Prostate gland (tissue), 2 donors: ENCODE measurements around the gene CNTLN. TPM values are rescaled to one million over a fixed set of nuclear protein-coding genes. Genes with fewer than 3 reads are reported as not detected.
"Not testable (repeated sequence)": the region's sequence is repeated elsewhere in the genome, so short reads cannot be mapped to it uniquely, and the experiment has no call there.

ENCODE experiments used
- DNase-seq: peaks from one replicate; pipeline ENCODE4 v3.0.0-alpha.2; 2019; ENCODE audit warnings: low spot score
- H3K27ac ChIP-seq, 2 donors: fragments of 200-600 bp; sonication (generic); 2 replicates each; pipeline ENCODE4 v1.5.1; 2017 to 2019
- H3K27me3 ChIP-seq: fragments of 200-600 bp; sonication (generic); replicated peaks from 2 replicates; pipeline ENCODE4 v1.5.1; 2019; ENCODE audit not compliant: insufficient read depth
- H3K36me3 ChIP-seq, 2 donors: fragments of 200-600 bp; sonication (generic); 1 replicate in 1 of 2; 2 replicates in 1 of 2; pipeline versions ENCODE4 v1.5.1 to v1.8.1; 2017 to 2019
- H3K4me1 ChIP-seq: fragments of 200-600 bp; sonication (generic); replicated peaks from 2 replicates; pipeline ENCODE4 v1.5.1; 2019
- H3K4me3 ChIP-seq, 2 donors: fragments of 200-600 bp; sonication (generic); 2 replicates each; pipeline ENCODE4 v1.5.1; 2017 to 2019
- H3K9me3 ChIP-seq: fragments of 200-600 bp; sonication (generic); 2 replicates; pipeline ENCODE4 v1.5.1; 2017
- POLR2A ChIP-seq: fragments of 450-650 bp; IDR thresholded peaks from one replicate; pipeline ENCODE4 v1.6.1; 2016; ENCODE audit warnings: antibody characterized with exemption, mild to moderate bottlenecking
- POLR2AphosphoS5 ChIP-seq: sonication (generic); formaldehyde crosslinking; IDR thresholded peaks from one replicate; pipeline ENCODE4 v1.6.1; 2017; ENCODE audit warnings: antibody characterized with exemption
- WGBS: methylation state at CpG from one replicate; pipeline ENCODE4 v1.1.5; 2018; 5-methylcytosine and 5-hydroxymethylcytosine counted together
- intact Hi-C: fragments of 100-400 bp; cut with DNase I; formaldehyde crosslinking; loops from one replicate; pipeline ENCODE4 v1.14.2; 2022
- total RNA-seq, 2 donors: library from RNA; depleted of rRNA; stranded (reverse); fragments of >200 nt; gene quantifications; one replicate each; pipeline ENCODE4 v1.1.0, GENCODE V29; 2016
- TF ChIP-seq, protein P1 (sequence below), 4 experiments: fragments of 200-600 bp in 2 of 4; fragments of 450-650 bp in 2 of 4; sonication (generic) in 2 of 4; IDR thresholded peaks; 1 replicate in 3 of 4; 2 replicates in 1 of 4; pipeline ENCODE4 v1.5.1; 2016 to 2019; ENCODE audit warnings: antibody characterized with exemption in 4 of 4, mild to moderate bottlenecking in 2 of 4, moderate library complexity in 2 of 4

Gene CNTLN
- total RNA-seq, 2 donors from 2014 or later: 4.1 to 12.9 TPM

DNA sequence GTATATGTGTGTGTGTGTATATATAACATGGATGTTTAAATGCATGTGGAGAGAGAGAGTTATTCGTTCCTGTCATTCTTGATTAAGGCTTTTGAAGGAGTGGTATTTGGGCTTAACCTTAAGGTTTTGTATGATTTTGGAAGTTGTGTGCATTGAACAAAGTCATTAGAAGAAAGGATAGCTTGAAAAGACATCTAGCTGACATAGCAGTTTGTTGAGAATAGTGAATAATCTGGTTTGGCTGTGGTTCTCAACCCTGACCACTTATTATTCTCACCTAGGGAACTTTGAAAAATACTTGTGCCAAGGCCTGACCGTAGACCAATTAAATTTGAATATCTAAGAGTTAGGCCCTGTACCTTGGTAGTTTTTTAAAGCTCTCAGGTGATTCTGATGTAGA lies 303.0 kb downstream of the CNTLN start:
- TF ChIP-seq POLR2A: no peak
- no peak for TF ChIP-seq POLR2AphosphoS5
- TF ChIP-seq, protein P1, sequence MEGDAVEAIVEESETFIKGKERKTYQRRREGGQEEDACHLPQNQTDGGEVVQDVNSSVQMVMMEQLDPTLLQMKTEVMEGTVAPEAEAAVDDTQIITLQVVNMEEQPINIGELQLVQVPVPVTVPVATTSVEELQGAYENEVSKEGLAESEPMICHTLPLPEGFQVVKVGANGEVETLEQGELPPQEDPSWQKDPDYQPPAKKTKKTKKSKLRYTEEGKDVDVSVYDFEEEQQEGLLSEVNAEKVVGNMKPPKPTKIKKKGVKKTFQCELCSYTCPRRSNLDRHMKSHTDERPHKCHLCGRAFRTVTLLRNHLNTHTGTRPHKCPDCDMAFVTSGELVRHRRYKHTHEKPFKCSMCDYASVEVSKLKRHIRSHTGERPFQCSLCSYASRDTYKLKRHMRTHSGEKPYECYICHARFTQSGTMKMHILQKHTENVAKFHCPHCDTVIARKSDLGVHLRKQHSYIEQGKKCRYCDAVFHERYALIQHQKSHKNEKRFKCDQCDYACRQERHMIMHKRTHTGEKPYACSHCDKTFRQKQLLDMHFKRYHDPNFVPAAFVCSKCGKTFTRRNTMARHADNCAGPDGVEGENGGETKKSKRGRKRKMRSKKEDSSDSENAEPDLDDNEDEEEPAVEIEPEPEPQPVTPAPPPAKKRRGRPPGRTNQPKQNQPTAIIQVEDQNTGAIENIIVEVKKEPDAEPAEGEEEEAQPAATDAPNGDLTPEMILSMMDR (IDR thresholded peaks at IDR 0.05): no peak
- no peaks in the 10 kb centered on the region for H3K27me3 ChIP-seq
- H3K4me3 ChIP-seq: no peak overlapping the region
- no peaks in the 10 kb centered on the region for H3K9me3 ChIP-seq
- no peaks in the 10 kb centered on the region for H3K36me3 ChIP-seq
- no peaks in the 10 kb centered on the region for H3K4me1 ChIP-seq
- intact Hi-C loops: no loop called here
- WGBS: 95% methylated on average over 2 of the region's 2 CpGs
- no peak overlapping the region for H3K27ac ChIP-seq
- DNase-seq: no peak

GRCh38 chr9:17445126-17445525 lies 310.3 kb downstream of the CNTLN start:
- H3K27ac ChIP-seq, H3K27me3 ChIP-seq, H3K4me3 ChIP-seq, DNase-seq, intact Hi-C loops, H3K36me3 ChIP-seq, H3K4me1 ChIP-seq, H3K9me3 ChIP-seq: not testable (repeated sequence)
- WGBS: 41% methylated on average over 3 of the region's 3 CpGs

DNA sequence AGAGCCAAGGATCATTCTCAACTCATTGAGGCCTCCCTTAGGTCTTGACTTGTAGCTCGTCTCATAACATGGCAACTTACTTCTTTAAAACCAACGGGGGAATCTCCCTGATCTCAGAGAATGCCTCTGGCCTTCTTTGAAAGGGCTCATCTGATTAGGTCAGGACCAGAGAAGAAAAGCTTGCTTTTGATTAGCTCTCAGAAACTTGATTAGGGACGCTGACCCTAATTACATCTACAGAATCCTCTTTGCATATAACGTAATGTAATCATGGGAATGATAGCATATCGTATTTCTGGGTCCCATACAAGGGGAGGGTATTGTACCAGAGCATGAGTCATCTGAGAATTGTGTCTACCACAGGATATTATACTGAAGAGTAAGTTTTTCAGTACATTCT lies 318.9 kb downstream of the CNTLN start:
- H3K4me1 ChIP-seq: no peaks in the 10 kb centered on the region
- H3K36me3 ChIP-seq: no peaks in the 10 kb centered on the region
- TF ChIP-seq, protein P1 (IDR thresholded peaks at IDR 0.05): no peak
- no peak for TF ChIP-seq POLR2AphosphoS5
- no peak for TF ChIP-seq POLR2A
- DNase-seq: no peak
- H3K9me3 ChIP-seq: no peaks in the 10 kb centered on the region
- H3K27me3 ChIP-seq: no peaks in the 10 kb centered on the region
- intact Hi-C loops: no loop called here
- H3K27ac ChIP-seq: no peak overlapping the region
- H3K4me3 ChIP-seq: no peak overlapping the region
- 90% methylated on average over 5 of the region's 5 CpGs for WGBS

- intact Hi-C loops: loop anchor here (5.0 kb wide), 1 partner anchor 346 kb away; no protein-coding TSS in a partner anchor
- TF ChIP-seq, protein P1 (IDR thresholded peaks at IDR 0.05): peak; percentile 43 to 79 (median 75)
- TF ChIP-seq POLR2AphosphoS5: no peak
- WGBS: 44% methylated on average over 5 of the region's 5 CpGs
- Histone ChIP-seq H3K36me3 (no peaks in the 10 kb centered on the region), H3K27me3 (no peaks in the 10 kb centered on the region), H3K9me3 (no peaks in the 10 kb centered on the region), H3K4me1 (no peaks in the 10 kb centered on the region), H3K4me3 (no peak overlapping the region), H3K27ac (no peak overlapping the region)
- peak; percentile 35 for DNase-seq
These were observed 328.1 kb downstream of the CNTLN start for GRCh38 chr9:17462869-17463464.

DNA sequence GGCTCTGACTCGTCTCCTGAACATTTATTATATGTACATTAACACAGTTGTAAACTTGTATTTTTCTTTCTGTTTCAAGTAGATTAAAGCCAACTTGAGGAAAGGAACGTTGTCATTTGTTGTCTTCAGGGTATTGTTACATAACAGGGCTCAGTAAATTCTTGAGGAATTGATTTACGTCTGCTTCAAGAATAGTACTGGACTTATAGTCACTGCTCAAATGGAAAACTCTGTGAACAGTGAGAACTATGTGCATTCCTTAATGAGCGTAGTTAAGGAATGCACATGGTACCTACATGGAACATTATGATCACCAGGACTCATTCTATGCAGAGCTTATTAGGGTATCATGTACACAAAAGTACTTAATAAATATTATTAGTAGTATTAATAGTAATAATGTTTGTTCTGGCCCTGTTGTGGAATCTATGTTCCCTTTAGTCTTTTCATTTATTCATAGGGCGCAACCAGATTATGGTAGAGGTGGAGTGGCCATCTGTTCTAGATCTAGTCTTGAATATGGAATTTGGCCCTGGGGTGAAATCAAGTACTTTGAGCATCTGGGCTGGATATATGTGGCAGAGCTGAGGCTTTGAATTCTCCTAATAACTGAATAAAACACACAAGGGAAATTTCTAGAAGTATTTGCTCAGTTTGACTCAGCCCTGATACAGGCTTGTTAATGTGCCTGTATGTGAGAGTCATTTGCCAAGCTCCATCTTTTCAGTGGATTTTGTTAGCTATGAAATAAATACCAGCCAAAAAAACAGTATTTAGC lies 335.4 kb downstream of the CNTLN start:
- Histone ChIP-seq H3K27me3 (no peaks in the 10 kb centered on the region), H3K4me3 (no peak overlapping the region), H3K27ac (no peak overlapping the region), H3K4me1 (no peaks in the 10 kb centered on the region), H3K9me3 (no peaks in the 10 kb centered on the region), H3K36me3 (no peaks in the 10 kb centered on the region)
- DNase-seq: no peak
- intact Hi-C loops: no loop called here
- TF ChIP-seq, protein P1 (IDR thresholded peaks at IDR 0.05): no peak
- no peak for TF ChIP-seq POLR2A
- no peak for TF ChIP-seq POLR2AphosphoS5
- WGBS: 77% methylated on average over 5 of the region's 5 CpGs
